Panc1 (cell line): ENCODE data around the gene ABCA1.

Source experiments
- POLR2AphosphoS5 ChIP-seq: IDR thresholded peaks from 2 replicates; pipeline ENCODE4 v1.6.1; 2012; ENCODE audit warnings: mild to moderate bottlenecking, low read depth, low read length, moderate library complexity
- SIN3A ChIP-seq: IDR thresholded peaks from 2 replicates; pipeline ENCODE4 v1.6.1; 2012; ENCODE audit warnings: low read depth, mild to moderate bottlenecking, low read length, moderate library complexity, borderline replicate concordance; ENCODE audit not compliant: insufficient read depth
- TCF7L2 ChIP-seq: IDR thresholded peaks from 2 replicates; pipeline ENCODE4 v1.6.1; 2011; ENCODE audit warnings: mild to moderate bottlenecking, low read depth, low read length, inconsistent platforms
- TF ChIP-seq, protein P1 (sequence below): fragments of 450-650 bp; IDR thresholded peaks from 2 replicates; pipeline ENCODE4 v1.5.1; 2017; ENCODE audit warnings: mild to moderate bottlenecking
- TF ChIP-seq, protein P2 (sequence below), 2 experiments: IDR thresholded peaks; 2 replicates each; pipeline ENCODE4 v1.6.1; 2011 to 2012; ENCODE audit warnings: low read depth in 2 of 2, control low read depth in 1 of 2, low read length in 1 of 2, mild to moderate bottlenecking in 1 of 2, moderate library complexity in 1 of 2; ENCODE audit not compliant: insufficient read depth in 1 of 2

DNA sequence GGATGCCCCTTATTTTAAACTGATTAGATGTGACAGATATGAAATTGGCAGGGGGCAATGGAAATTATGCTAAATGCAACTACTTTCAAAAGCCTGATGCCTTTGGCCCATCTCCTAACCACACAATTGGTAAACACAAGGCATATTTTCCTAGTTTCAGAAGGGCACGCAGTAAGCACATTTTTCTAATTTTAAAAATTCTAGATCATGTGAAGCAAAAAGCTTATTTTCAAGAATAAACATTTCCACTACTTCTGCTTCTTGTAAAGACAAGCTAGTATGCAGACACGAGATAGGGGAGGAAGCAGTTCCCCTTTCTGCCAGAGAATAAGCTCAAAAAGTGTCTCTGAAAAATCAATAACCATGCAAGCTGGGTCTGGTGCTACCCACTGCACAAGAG, 67.7 kb downstream of the ABCA1 start:
- TF ChIP-seq, protein P1, sequence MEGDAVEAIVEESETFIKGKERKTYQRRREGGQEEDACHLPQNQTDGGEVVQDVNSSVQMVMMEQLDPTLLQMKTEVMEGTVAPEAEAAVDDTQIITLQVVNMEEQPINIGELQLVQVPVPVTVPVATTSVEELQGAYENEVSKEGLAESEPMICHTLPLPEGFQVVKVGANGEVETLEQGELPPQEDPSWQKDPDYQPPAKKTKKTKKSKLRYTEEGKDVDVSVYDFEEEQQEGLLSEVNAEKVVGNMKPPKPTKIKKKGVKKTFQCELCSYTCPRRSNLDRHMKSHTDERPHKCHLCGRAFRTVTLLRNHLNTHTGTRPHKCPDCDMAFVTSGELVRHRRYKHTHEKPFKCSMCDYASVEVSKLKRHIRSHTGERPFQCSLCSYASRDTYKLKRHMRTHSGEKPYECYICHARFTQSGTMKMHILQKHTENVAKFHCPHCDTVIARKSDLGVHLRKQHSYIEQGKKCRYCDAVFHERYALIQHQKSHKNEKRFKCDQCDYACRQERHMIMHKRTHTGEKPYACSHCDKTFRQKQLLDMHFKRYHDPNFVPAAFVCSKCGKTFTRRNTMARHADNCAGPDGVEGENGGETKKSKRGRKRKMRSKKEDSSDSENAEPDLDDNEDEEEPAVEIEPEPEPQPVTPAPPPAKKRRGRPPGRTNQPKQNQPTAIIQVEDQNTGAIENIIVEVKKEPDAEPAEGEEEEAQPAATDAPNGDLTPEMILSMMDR: no peak
- TF ChIP-seq POLR2AphosphoS5 (no peak), SIN3A (no peak), TCF7L2 (no peak)
- TF ChIP-seq, protein P2, sequence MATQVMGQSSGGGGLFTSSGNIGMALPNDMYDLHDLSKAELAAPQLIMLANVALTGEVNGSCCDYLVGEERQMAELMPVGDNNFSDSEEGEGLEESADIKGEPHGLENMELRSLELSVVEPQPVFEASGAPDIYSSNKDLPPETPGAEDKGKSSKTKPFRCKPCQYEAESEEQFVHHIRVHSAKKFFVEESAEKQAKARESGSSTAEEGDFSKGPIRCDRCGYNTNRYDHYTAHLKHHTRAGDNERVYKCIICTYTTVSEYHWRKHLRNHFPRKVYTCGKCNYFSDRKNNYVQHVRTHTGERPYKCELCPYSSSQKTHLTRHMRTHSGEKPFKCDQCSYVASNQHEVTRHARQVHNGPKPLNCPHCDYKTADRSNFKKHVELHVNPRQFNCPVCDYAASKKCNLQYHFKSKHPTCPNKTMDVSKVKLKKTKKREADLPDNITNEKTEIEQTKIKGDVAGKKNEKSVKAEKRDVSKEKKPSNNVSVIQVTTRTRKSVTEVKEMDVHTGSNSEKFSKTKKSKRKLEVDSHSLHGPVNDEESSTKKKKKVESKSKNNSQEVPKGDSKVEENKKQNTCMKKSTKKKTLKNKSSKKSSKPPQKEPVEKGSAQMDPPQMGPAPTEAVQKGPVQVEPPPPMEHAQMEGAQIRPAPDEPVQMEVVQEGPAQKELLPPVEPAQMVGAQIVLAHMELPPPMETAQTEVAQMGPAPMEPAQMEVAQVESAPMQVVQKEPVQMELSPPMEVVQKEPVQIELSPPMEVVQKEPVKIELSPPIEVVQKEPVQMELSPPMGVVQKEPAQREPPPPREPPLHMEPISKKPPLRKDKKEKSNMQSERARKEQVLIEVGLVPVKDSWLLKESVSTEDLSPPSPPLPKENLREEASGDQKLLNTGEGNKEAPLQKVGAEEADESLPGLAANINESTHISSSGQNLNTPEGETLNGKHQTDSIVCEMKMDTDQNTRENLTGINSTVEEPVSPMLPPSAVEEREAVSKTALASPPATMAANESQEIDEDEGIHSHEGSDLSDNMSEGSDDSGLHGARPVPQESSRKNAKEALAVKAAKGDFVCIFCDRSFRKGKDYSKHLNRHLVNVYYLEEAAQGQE (IDR thresholded peaks at IDR 0.05; ENCODE audit: insufficient read depth in 1 of 2, low read depth in 2 of 2, low read length in 1 of 2): no peak
